ENCODE results near the gene FADS1.

DNA sequence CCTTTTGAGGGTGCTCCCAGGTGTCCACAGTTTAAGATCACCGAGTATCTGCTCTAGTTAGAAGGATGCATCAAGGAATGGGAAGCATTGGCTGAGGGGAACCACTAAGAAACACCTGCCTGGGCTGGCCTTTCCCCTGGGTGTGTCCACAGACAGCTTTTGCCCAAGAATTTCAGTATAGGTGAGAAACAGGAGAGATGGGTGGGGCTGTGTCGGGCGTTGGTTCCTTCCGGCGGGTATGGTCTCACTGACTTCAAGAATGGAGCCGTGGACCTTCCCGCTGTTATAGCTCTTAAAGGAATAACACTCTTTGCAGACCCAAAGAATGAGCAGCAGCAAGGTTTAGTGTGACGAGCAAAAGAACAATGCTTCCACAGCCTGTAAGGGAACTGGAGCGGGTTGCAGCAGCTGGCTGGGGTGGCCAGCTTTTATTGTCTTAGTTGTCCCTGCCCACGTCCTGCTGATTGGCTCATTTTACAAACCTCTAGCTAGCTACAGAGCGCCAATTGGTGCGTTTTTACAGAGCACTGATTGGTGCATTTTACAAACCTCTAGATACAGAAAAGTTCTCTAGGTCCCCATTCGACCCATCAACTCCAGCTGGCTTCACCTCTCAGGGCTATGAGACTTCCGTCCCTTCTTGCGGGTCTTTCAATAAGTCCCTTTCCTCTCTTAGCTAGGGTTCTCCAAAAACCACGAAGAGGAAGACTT lies 2.4 kb downstream of the FADS1 start:
- TF ChIP-seq, protein P1, sequence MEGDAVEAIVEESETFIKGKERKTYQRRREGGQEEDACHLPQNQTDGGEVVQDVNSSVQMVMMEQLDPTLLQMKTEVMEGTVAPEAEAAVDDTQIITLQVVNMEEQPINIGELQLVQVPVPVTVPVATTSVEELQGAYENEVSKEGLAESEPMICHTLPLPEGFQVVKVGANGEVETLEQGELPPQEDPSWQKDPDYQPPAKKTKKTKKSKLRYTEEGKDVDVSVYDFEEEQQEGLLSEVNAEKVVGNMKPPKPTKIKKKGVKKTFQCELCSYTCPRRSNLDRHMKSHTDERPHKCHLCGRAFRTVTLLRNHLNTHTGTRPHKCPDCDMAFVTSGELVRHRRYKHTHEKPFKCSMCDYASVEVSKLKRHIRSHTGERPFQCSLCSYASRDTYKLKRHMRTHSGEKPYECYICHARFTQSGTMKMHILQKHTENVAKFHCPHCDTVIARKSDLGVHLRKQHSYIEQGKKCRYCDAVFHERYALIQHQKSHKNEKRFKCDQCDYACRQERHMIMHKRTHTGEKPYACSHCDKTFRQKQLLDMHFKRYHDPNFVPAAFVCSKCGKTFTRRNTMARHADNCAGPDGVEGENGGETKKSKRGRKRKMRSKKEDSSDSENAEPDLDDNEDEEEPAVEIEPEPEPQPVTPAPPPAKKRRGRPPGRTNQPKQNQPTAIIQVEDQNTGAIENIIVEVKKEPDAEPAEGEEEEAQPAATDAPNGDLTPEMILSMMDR (IDR thresholded peaks at IDR 0.05) = no peak
- no peak for TF ChIP-seq POLR2A (IDR thresholded peaks at IDR 0.05)

All from Peyer's patch (tissue), 4 donors.